Hepatocyte (in vitro differentiated cells): ENCODE data around the gene RUNX1.

Source experiments
- CTCF ChIP-seq: fragments of 200-600 bp; sonication (generic); IDR thresholded peaks from 2 replicates; pipeline ENCODE4 v1.5.1; 2016; ENCODE audit warnings: antibody characterized with exemption, mild to moderate bottlenecking; ENCODE audit not compliant: poor library complexity
- EZH2 ChIP-seq: fragments of 200-600 bp; sonication (generic); IDR thresholded peaks from 2 replicates; pipeline ENCODE4 v1.6.1; 2016; ENCODE audit warnings: antibody characterized with exemption, mild to moderate bottlenecking, borderline replicate concordance

DNA sequence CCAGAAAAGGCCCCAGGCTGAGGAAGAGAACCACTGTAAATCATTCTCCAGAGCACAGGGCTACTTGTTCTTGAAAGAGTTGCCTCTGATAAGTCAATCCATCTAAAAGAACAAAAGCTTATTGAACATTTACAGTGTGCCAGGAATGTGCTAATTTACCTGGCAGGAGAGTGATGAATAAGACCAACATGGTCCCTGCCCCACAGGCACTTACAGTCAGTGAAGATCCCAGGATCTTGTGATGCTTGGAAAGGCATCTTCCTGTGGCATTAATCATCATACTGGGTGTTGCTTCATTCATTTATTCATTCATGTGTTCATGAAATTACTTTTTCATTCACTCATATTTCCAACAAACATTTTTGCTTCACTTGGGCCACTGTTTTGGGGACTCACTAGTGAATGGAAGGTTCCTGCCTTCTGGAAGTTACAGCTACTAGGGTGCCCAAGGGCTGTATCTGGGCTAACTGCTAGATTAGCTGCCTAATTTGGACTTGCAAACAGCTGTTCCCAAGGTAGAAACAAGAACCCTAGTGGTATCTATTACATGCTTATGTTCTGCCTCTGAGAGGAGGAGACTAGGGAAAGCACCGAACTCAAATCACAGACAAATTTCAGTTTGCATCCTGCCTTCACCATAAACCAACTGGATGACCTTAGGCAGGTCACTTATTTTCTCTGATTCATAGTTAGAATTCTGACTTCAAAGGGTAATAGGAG, 246.8 kb downstream of the RUNX1 start:
- TF ChIP-seq CTCF (no peak), EZH2 (no peak)
